Nephron (organoid): Measurements from ENCODE around the gene MIDN.
A peak's percentile ranks its signal among the peaks of the same experiment; 100 is the strongest.

ENCODE experiments used
- H3K27ac Mint-ChIP-seq, 3 experiments: 2 replicates each; pipeline ENCODE4 v1.8.0; 2020; ENCODE audit warnings: mixed read lengths in 3 of 3, mild to moderate bottlenecking in 2 of 3, moderate library complexity in 1 of 3
- H3K27me3 Mint-ChIP-seq: 2 replicates; pipeline ENCODE4 v1.8.0; 2021; ENCODE audit warnings: low read depth, mild to moderate bottlenecking, moderate library complexity, mixed read lengths
- H3K36me3 Mint-ChIP-seq: 2 replicates; pipeline ENCODE4 v1.8.0; 2020; ENCODE audit warnings: low read depth, mixed read lengths
- H3K4me1 Mint-ChIP-seq: 2 replicates; pipeline ENCODE4 v1.8.0; 2020; ENCODE audit warnings: mixed read lengths
- H3K4me3 Mint-ChIP-seq, 3 experiments: 2 replicates each; pipeline ENCODE4 v1.8.0; 2020; ENCODE audit warnings: mild to moderate bottlenecking in 3 of 3, mixed read lengths in 3 of 3, moderate library complexity in 2 of 3
- H3K9me3 Mint-ChIP-seq: 2 replicates; pipeline ENCODE4 v1.8.0; 2020; ENCODE audit warnings: mixed read lengths
- TF ChIP-seq, protein P1 (sequence below), 3 experiments: fragments of 200-600 bp; sonication (generic); IDR thresholded peaks; one replicate each; pipeline ENCODE4 v1.5.0; 2021; ENCODE audit warnings: antibody characterized with exemption in 3 of 3; ENCODE audit not compliant: unreplicated experiment in 3 of 3

MIDN gene

DNA sequence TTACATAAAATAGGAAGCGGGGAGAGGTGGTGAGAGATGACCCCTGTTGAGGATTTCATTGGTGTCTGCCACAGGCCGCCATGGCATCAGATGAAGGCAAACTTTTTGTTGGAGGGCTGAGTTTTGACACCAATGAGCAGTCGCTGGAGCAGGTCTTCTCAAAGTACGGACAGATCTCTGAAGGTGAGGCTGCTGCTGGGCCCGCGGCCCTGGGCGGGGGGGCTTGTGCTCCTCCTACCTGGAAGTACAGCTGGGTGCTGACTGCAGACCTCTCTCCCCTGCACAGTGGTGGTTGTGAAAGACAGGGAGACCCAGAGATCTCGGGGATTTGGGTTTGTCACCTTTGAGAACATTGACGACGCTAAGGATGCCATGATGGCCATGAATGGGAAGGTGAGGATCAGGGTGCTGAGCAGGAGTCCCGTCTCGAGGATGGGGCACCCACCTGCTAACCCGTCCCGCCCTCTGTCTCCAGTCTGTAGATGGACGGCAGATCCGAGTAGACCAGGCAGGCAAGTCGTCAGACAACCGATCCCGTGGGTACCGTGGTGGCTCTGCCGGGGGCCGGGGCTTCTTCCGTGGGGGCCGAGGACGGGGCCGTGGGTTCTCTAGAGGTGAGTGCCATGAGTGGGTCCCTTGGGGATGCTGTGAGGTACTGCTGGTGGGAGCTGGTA, 22.6 kb downstream of the MIDN start:
- Mint-ChIP-seq H3K27ac (peak overlapping the region; percentile 56 to 94 (median 83)), H3K4me3 (peak overlapping the region; percentile 90 to 94 (median 92)), H3K36me3 (peaks cover 40% of the 10 kb centered on the region), H3K9me3 (no peaks in the 10 kb centered on the region), H3K4me1 (peaks cover 63% of the 10 kb centered on the region), H3K27me3 (peaks cover 5% of the 10 kb centered on the region)
- TF ChIP-seq, protein P1, sequence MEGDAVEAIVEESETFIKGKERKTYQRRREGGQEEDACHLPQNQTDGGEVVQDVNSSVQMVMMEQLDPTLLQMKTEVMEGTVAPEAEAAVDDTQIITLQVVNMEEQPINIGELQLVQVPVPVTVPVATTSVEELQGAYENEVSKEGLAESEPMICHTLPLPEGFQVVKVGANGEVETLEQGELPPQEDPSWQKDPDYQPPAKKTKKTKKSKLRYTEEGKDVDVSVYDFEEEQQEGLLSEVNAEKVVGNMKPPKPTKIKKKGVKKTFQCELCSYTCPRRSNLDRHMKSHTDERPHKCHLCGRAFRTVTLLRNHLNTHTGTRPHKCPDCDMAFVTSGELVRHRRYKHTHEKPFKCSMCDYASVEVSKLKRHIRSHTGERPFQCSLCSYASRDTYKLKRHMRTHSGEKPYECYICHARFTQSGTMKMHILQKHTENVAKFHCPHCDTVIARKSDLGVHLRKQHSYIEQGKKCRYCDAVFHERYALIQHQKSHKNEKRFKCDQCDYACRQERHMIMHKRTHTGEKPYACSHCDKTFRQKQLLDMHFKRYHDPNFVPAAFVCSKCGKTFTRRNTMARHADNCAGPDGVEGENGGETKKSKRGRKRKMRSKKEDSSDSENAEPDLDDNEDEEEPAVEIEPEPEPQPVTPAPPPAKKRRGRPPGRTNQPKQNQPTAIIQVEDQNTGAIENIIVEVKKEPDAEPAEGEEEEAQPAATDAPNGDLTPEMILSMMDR (IDR thresholded peaks at IDR 0.05; ENCODE audit: unreplicated experiment in 3 of 3): no peak

DNA sequence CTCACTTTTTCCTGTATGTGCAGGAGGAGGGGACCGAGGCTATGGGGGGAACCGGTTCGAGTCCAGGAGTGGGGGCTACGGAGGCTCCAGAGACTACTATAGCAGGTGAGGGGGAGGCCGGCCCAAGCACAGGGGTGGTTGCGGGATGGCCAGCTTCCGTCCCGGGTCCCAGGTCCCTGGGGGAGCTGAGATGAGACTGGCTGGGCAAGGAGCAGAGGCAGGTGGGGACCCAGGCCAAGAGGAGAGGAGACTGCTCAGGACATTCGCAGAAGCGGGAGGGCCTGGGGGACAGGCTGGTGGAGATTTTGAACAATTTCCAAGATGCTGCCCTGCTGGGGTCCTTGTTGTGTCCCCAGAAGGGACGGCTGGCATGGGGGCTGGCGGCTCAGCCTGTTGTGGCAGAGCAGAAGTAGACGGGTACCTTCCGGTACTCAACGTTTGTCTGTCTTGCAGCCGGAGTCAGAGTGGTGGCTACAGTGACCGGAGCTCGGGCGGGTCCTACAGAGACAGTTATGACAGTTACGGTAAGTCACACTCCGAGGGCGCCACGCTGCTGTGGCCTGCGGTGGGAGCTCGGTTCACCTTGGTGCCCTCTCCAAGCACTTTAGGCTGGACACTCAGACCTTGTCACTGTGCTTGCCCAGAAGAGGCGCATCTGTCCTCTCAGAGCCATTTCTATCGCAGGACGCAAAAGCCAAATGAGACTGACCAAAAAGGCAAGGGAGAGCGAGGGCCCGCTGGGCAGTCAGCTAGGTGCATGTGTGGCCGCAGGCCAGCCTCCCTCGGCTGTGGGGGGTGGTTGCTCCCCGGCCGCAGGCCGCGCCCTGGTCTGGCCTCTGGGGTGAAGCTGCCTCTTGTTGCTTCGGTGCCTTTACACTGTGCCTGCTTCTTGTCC, 23.4 kb downstream of the MIDN start:
- TF ChIP-seq, protein P1 (IDR thresholded peaks at IDR 0.05; ENCODE audit: unreplicated experiment in 3 of 3): no peak
- peaks cover 5% of the 10 kb centered on the region for H3K27me3 Mint-ChIP-seq
- H3K27ac Mint-ChIP-seq: peak overlapping the region; percentile 70 to 83 (median 79)
- H3K4me1 Mint-ChIP-seq: peaks cover 63% of the 10 kb centered on the region
- no peaks in the 10 kb centered on the region for H3K9me3 Mint-ChIP-seq
- peaks cover 40% of the 10 kb centered on the region for H3K36me3 Mint-ChIP-seq
- peak overlapping the region; percentile 90 to 94 (median 92) for H3K4me3 Mint-ChIP-seq

DNA sequence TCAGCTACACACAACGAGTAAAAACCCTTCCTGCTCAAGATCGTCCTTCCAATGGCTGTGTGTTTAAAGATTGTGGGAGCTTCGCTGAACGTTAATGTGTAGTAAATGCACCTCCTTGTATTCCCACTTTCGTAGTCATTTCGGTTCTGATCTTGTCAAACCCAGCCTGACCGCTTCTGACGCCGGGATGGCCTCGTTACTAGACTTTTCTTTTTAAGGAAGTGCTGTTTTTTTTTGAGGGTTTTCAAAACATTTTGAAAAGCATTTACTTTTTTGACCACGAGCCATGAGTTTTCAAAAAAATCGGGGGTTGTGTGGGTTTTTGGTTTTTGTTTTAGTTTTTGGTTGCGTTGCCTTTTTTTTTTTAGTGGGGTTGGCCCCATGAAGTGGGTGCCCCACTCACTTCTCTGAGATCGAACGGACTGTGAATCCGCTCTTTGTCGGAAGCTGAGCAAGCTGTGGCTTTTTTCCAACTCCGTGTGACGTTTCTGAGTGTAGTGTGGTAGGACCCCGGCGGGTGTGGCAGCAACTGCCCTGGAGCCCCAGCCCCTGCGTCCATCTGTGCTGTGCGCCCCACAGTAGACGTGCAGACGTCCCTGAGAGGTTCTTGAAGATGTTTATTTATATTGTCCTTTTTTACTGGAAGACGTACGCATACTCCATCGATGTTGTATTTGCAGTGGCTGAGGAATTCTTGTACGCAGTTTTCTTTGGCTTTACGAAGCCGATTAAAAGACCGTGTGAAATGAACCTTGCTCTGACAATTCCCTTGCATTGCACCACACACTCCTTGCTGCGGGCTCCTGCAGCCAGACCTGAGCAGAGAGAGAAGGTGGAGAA, 24.3 kb downstream of the MIDN start:
- Mint-ChIP-seq H3K4me1 (peaks cover 56% of the 10 kb centered on the region), H3K4me3 (peak overlapping the region; percentile 70 to 94 (median 82)), H3K27ac (peak overlapping the region; percentile 44 to 85 (median 63)), H3K36me3 (peaks cover 40% of the 10 kb centered on the region), H3K27me3 (peaks cover 5% of the 10 kb centered on the region), H3K9me3 (no peaks in the 10 kb centered on the region)
- TF ChIP-seq, protein P1 (IDR thresholded peaks at IDR 0.05; ENCODE audit: unreplicated experiment in 3 of 3): no peak

DNA sequence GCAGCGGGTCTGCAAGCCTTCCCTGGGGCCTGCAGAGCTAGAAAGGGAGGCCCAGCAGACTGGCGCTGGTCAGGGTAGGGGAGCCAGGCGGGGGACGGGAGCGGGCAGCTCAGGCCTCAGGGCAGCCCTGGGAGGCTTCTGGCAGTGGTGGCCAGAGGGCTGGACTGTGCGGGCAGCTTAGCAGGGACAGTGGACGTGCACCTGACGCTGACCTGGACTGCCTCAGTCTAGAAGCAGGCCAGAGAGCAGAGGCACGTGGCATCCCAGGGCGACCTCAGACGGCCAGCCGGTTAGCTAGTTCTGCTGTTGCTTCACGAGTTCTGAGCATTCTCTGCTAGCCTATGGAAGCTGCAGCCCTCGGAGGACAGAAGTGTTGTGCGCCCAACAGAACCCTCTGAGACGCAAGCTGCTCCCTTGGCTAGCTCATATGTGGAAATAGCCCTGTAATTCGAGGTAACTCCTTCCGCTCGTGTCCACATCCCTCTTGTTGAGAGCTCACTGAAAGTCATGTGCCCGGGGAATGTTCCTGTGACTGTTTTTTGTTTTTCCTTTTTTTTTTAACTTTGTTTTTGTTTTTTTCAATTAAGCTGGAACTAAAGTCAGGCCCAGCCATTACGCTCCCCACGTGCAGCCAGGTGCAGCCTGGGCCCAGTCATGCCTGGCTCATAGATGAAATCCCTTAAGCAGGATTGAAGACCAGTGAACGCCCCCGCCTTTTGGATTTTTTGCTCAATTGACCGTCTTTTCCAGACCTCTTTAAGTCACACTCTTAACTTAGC, 25.1 kb downstream of the MIDN start:
- peak overlapping the region; percentile 72 to 94 (median 82) for H3K4me3 Mint-ChIP-seq
- peaks cover 40% of the 10 kb centered on the region for H3K36me3 Mint-ChIP-seq
- peaks cover 49% of the 10 kb centered on the region for H3K4me1 Mint-ChIP-seq
- TF ChIP-seq, protein P1 (IDR thresholded peaks at IDR 0.05; ENCODE audit: unreplicated experiment in 3 of 3): no peak
- peak overlapping the region; percentile 88 to 94 (median 89) for H3K27ac Mint-ChIP-seq
- peaks cover 4% of the 10 kb centered on the region for H3K27me3 Mint-ChIP-seq
- no peaks in the 10 kb centered on the region for H3K9me3 Mint-ChIP-seq
